Measurements from ENCODE around the gene RBMS3.

Gene RBMS3

GRCh38 chr3:29976871-29977270 is 696.0 kb downstream of the RBMS3 start:
- no peak for DNase-seq

- DNase-seq = no peak
Measured at GRCh38 chr3:29977360-29977759, 696.5 kb downstream of the RBMS3 start.

DNA sequence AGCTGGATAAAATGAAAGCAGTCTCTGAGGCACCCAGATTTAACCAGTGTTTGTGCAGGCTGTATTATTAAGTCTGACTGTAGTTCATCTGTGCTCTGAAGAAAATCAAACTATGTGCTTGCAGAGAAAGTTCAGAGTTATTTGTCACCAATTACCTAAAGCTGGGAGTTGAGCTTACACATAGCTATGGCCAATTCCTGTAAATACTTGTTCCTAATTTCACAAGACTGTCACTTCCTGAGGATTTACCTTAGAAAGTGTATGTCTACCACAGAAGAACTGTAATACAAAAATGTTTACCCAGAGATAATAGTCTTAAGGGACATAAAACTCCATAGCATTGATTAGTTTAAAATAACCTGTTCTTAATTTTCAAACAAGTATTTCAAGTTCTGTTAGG is 697.2 kb downstream of the RBMS3 start:
- no peak for DNase-seq

- no peak for DNase-seq
Measured at GRCh38 chr3:29991198-29991597, 710.3 kb downstream of the RBMS3 start.

GRCh38 chr3:30002797-30003196 is 721.9 kb downstream of the RBMS3 start:
- no peak for DNase-seq

GRCh38 chr3:30003741-30004140 is 722.9 kb downstream of the RBMS3 start:
- DNase-seq = no peak

- DNase-seq = no peak
Measured at GRCh38 chr3:30004481-30004880, 723.6 kb downstream of the RBMS3 start.

GRCh38 chr3:30006111-30006510 is 725.2 kb downstream of the RBMS3 start:
- no peak for DNase-seq

DNA sequence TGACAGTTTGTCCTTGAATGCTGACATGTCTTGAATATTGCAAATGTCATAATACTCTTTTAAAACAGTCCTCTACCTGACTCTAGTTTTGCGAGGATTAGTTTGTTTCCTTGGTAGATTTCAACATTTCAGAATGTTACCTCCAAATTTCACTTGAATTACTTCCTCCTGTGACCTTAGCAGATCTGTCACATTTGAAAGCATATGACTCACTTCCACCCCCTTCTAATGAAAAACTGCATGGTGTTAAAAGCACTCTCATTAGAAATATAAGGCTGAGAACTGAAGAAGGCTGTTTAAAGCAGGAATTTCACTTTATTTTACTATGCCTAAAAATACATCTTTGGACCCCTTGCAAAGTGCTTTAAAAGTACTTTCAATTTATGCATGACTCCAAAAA is 726.8 kb downstream of the RBMS3 start:
- peak; percentile 35 to 73 for DNase-seq

DNA sequence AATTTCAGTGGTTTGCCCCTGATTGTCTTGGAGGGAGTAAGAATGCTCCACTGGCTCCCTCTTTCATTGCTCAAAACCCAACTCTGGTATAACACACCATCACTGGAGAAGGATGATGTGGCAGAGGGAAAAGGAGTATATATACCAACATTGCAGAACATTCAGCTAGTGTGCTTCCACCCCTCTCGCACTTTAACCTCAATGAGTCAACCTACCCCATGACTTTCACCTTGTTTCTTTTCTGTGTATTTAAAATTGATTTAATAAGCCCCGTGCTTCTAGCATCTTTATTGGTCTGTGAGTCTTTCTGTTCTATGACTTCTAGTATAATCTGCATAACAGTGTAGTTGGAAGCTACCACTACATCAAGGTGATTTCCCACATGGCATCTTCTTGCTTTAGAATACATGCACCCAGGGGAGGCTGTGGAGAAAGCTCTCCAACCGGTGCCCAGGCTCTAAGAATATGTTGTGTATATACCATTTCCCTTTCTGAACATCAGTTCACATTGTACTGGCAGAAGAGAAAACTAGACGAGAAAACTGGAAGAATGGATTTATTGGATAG is 730.4 kb downstream of the RBMS3 start:
- no peak for DNase-seq

DNA sequence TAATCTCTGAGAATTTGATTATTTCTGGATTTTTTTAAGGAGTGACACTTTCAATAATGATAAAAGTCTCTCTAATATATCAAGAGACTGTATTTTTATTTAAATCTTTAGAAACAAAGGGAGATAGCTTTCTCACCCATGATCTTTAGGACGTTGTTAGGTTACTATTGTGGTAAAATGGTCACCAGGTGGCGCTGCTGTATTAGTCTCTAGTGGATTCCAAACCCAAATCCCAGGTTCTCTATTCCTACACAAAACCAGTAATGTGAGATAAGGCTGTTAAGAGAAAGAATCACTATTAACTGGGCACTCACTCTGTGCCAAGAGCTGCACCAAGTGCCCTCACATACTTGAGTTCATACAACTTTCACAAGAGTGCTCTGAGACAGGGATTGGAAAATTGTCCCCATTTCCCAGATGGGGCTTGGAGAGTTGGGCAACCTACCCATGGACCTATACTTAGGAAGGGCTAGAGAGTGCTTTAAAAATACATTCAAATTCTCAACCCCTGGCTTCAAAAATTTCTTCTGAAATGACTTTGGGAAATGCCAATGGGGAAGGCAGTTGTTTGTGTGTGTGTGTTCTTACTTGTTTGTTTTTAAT is 732.2 kb downstream of the RBMS3 start:
- peak; percentile 50 to 94 for DNase-seq

- no peak for DNase-seq
Measured at GRCh38 chr3:30017901-30018300, 737.0 kb downstream of the RBMS3 start.

- no peak for DNase-seq
Measured at GRCh38 chr3:30020380-30020779, 739.5 kb downstream of the RBMS3 start.

GRCh38 chr3:30024466-30024865 is 743.6 kb downstream of the RBMS3 start:
- DNase-seq = no peak

- DNase-seq = no peak
Measured at GRCh38 chr3:30026851-30027250, 746.0 kb downstream of the RBMS3 start.

DNA sequence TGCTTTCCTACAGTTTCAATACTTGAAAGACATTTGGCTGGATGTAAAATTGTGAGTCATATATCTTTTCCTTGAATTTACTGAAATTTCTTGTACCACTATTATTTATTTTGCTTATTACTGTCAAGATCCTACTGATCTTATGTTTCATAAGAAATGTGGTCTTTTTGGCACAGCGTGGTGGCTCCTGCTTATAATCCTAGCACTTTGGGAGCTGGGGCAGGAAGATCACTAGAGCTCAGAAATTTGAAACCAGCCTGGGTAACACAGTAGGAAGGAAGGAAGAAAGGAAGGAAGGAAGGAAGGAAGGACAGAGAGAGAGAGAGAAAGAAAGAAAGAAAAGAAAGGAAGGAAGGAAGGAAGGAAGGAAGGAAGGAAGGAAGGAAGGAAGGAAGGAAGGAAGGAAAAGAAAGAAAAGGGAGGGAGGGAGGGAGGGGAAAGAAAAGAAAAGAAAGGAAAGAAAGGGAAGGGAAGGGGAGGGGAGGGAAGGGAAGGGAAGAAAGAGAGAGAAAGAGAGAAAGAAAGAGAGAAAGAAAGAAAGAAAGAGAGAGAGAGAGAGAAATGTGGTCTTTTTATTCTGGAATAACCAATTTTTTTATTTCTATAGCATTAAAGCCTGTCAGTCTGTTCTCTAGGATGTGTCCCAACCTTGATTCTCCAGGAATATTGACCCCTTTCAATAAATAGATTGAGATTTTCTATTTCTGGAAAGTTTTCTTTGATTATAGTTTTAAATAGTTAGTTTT is 753.5 kb downstream of the RBMS3 start:
- no peak for DNase-seq

- DNase-seq = no peak
Measured at GRCh38 chr3:30035935-30036567, 755.2 kb downstream of the RBMS3 start.

DNA sequence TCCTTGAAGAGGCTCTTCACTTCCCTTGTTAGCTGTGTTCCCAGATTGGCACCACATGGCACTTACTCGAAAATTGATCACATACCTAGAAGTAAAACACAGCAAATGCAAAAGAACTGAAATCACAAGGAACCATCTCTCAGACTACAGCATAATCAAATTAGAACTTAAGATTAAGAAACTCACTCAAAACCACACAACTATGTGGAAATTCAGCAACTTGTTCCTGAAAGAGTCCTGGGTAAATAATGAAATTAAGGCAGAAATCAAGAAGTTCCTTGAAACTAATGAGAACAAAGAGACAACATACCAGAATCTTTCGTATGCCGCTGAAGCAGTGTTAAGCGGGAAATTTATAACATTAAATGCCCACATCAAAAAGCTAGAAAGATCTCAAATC is 759.3 kb downstream of the RBMS3 start:
- DNase-seq = peak; percentile 57 to 58

- DNase-seq = peak; percentile 51 to 52
Measured at GRCh38 chr3:30041481-30041880, 760.6 kb downstream of the RBMS3 start.

DNA sequence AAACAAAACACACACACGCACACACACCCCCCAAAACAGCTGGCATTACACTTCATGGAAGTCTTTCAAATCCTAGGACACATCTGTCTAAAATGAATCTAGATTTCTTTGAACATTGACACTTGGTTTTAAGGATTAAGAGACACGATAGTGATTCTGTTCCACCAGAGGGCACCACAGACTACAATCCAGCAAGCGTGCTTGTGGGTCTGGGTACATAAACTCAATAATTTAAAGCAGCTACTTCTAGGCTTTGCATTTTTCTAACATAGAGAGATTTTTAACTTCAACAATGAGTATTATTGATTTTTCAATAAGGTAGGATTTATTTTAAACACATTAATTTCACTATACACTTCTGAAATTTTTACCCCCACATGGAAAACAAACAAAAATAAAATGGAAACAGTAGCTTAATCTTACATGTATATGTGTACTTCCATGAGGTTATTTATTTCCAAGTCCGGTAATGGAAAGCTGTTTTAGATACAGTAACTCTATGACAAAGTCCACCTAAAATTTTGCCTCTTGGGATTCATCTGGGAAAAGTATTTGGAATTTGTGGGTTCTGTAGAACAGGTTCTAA is 761.5 kb downstream of the RBMS3 start:
- peak; percentile 49 to 81 for DNase-seq

GRCh38 chr3:30042916-30043555 is 762.2 kb downstream of the RBMS3 start:
- DNase-seq = no peak

GRCh38 chr3:30044515-30044914 is 763.6 kb downstream of the RBMS3 start:
- DNase-seq = no peak

DNA sequence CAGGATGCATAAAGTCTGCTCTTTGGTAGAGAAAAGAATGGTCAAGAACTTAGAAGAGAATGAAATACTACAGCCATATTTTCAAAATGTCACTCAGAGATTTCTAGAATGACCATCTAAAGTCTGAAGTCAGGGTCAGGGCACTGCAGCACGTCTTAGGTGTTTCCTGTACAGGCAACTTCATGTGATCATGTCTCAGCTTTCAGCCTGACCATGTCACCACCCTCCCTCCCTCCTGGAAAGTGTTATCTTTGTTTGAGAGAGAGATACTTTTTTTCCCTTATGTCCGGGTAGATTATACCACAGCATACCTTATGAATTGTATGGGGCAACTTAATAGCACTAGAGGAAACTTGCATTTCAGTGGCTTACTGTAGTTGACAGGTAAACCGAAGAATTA is 767.6 kb downstream of the RBMS3 start:
- DNase-seq = no peak
